GM21619 (cell line): ENCODE measurements around the gene DLX1.
"Not testable (repeated sequence)": the region's sequence is repeated elsewhere in the genome, so short reads cannot be mapped to it uniquely, and the experiment has no call there.

ENCODE experiments used
- ATAC-seq: cut with Tn5 transposase; IDR thresholded peaks from one replicate; pipeline ENCODE4 v1.9.1; 2021; ENCODE audit not compliant: unreplicated experiment

Gene DLX1

GRCh38 chr2:172085460-172086159, at the start of gene DLX1:
Gene DLX1 (plus strand): TSS chr2:172085507. CDS start chr2:172085678, 171 bp downstream.
- ATAC-seq: peak; percentile 17

GRCh38 chr2:172038121-172038520, 47.2 kb upstream of the DLX1 start:
- ATAC-seq: no peak

- no peak for ATAC-seq
These were observed 46.7 kb upstream of the DLX1 start for GRCh38 chr2:172038604-172039003.

- ATAC-seq: no peak
These were observed 46.1 kb upstream of the DLX1 start for GRCh38 chr2:172039011-172039704.

- ATAC-seq: no peak
These were observed 45.0 kb upstream of the DLX1 start for GRCh38 chr2:172040311-172040710.

GRCh38 chr2:172046080-172046678, 39.1 kb upstream of the DLX1 start:
- ATAC-seq: no peak

GRCh38 chr2:172046866-172047565, 38.3 kb upstream of the DLX1 start:
- no peak for ATAC-seq

GRCh38 chr2:172047566-172048507, 37.5 kb upstream of the DLX1 start:
- no peak for ATAC-seq

GRCh38 chr2:172048508-172049503, 36.5 kb upstream of the DLX1 start:
- ATAC-seq: no peak

- no peak for ATAC-seq
These were observed 35.7 kb upstream of the DLX1 start for GRCh38 chr2:172049567-172050120.

- ATAC-seq: no peak
These were observed 34.7 kb upstream of the DLX1 start for GRCh38 chr2:172050479-172051125.

GRCh38 chr2:172052000-172052983, 33.0 kb upstream of the DLX1 start:
- ATAC-seq: no peak

GRCh38 chr2:172053486-172053885, 31.8 kb upstream of the DLX1 start:
- ATAC-seq: no peak

- ATAC-seq: no peak
These were observed 29.0 kb upstream of the DLX1 start for GRCh38 chr2:172056293-172056692.

GRCh38 chr2:172058660-172059059, 26.6 kb upstream of the DLX1 start:
- no peak for ATAC-seq

- ATAC-seq: not testable (repeated sequence)
These were observed 25.2 kb upstream of the DLX1 start for GRCh38 chr2:172060118-172060517.

- no peak for ATAC-seq
These were observed 22.8 kb upstream of the DLX1 start for GRCh38 chr2:172062402-172063004.
